CD14-positive monocyte (primary cell): Measurements from ENCODE around the gene TFIP11. TPM values are rescaled to one million over a fixed set of nuclear protein-coding genes. Genes with fewer than 3 reads are reported as not detected.

Source experiments
- DNase-seq, 3 donors: peaks; one replicate each; pipeline ENCODE4 v3.0.0-alpha.2; 2011 to 2022
- H2AFZ ChIP-seq: 2 replicates; pipeline ENCODE4 v1.6.0; 2012; ENCODE audit warnings: mild to moderate bottlenecking, low read depth, low read length, inconsistent platforms; ENCODE audit not compliant: insufficient read depth, poor library complexity, severe bottlenecking
- H3K27ac ChIP-seq, 2 donors: 1 replicate in 1 of 2; 2 replicates in 1 of 2; pipeline ENCODE4 v1.5.1; 2012 to 2013; ENCODE audit warnings: low read length in 2 of 2, control low read depth in 1 of 2, inconsistent platforms in 1 of 2, low read depth in 1 of 2, mild to moderate bottlenecking in 1 of 2
- H3K27me3 ChIP-seq, 2 donors: one replicate each; pipeline versions ENCODE4 v1.6.0 to v1.6.1; 2011 to 2013; ENCODE audit warnings: low read length in 2 of 2; ENCODE audit not compliant: control insufficient read depth in 2 of 2, insufficient read depth in 2 of 2
- H3K36me3 ChIP-seq, 2 donors: replicated peaks in 1 of 2; 1 replicate in 1 of 2; 2 replicates in 1 of 2; pipeline versions ENCODE4 v1.5.1 to v1.6.1; 2012 to 2013; ENCODE audit warnings: low read length in 2 of 2, control low read depth in 1 of 2, inconsistent platforms in 1 of 2, mild to moderate bottlenecking in 1 of 2; ENCODE audit not compliant: insufficient read depth in 2 of 2, control insufficient read depth in 1 of 2
- H3K4me1 ChIP-seq, 2 donors: 1 replicate in 1 of 2; 2 replicates in 1 of 2; pipeline versions ENCODE4 v1.5.1 to v1.6.1; 2012 to 2013; ENCODE audit warnings: low read length in 2 of 2, control low read depth in 1 of 2, inconsistent platforms in 1 of 2, mild to moderate bottlenecking in 1 of 2, moderate library complexity in 1 of 2; ENCODE audit not compliant: insufficient read depth in 2 of 2, control insufficient read depth in 1 of 2
- H3K4me2 ChIP-seq: replicated peaks from 2 replicates; pipeline ENCODE3; 2012; ENCODE audit warnings: low read length, moderate library complexity, mild to moderate bottlenecking; ENCODE audit not compliant: poor library complexity, severe bottlenecking; ENCODE audit errors: extremely low read depth
- H3K4me3 ChIP-seq, 3 experiments: fragments of 200-600 bp in 1 of 3; sonication (generic) in 1 of 3; replicated peaks in 1 of 3; 1 replicate in 2 of 3; 2 replicates in 1 of 3; pipeline ENCODE4 v1.5.1; 2011 to 2013; ENCODE audit warnings: low read length in 3 of 3, mild to moderate bottlenecking in 3 of 3, control low read depth in 2 of 3, low read depth in 2 of 3, inconsistent platforms in 1 of 3, moderate library complexity in 1 of 3
- H3K79me2 ChIP-seq: 2 replicates; pipeline ENCODE4 v1.6.0; 2012; ENCODE audit warnings: mild to moderate bottlenecking, control low read depth, inconsistent platforms, low read length, moderate library complexity; ENCODE audit not compliant: insufficient read depth
- H3K9ac ChIP-seq: 2 replicates; pipeline ENCODE4 v1.6.0; 2017; ENCODE audit warnings: low read length, mild to moderate bottlenecking; ENCODE audit not compliant: insufficient read depth, poor library complexity, severe bottlenecking
- H3K9me3 ChIP-seq, 2 donors: replicated peaks in 1 of 2; 1 replicate in 1 of 2; 2 replicates in 1 of 2; pipeline versions ENCODE4 v1.5.1 to v1.6.1; 2012 to 2013; ENCODE audit warnings: low read length in 2 of 2, control low read depth in 1 of 2; ENCODE audit not compliant: control insufficient read depth in 1 of 2, insufficient read depth in 1 of 2
- H4K20me1 ChIP-seq: 2 replicates; pipeline ENCODE4 v1.6.0; 2012; ENCODE audit warnings: mild to moderate bottlenecking, low read length, control low read depth, moderate library complexity; ENCODE audit not compliant: insufficient read depth
- H3K27ac Mint-ChIP-seq, 7 donors: one replicate each; pipeline ENCODE4 v1.8.0; 2020; ENCODE audit warnings: mild to moderate bottlenecking in 7 of 7, mixed read lengths in 7 of 7, moderate library complexity in 6 of 7, inconsistent platforms in 2 of 7
- H3K27me3 Mint-ChIP-seq, 3 donors: one replicate each; pipeline ENCODE4 v1.8.0; 2021 to 2022; ENCODE audit warnings: low read depth in 3 of 3, mild to moderate bottlenecking in 3 of 3, mixed read lengths in 3 of 3, moderate library complexity in 3 of 3, inconsistent platforms in 1 of 3
- H3K36me3 Mint-ChIP-seq, 2 donors: one replicate each; pipeline ENCODE4 v1.8.0; 2020; ENCODE audit warnings: mixed read lengths in 2 of 2, inconsistent platforms in 1 of 2, mild to moderate bottlenecking in 1 of 2
- H3K4me1 Mint-ChIP-seq: one replicate; pipeline ENCODE4 v1.8.0; 2020; ENCODE audit warnings: mild to moderate bottlenecking, mixed read lengths
- H3K4me3 Mint-ChIP-seq, 2 donors: one replicate each; pipeline ENCODE4 v1.8.0; 2020; ENCODE audit warnings: mild to moderate bottlenecking in 2 of 2, mixed read lengths in 2 of 2, moderate library complexity in 1 of 2
- H3K9me3 Mint-ChIP-seq, 7 donors: one replicate each; pipeline ENCODE4 v1.8.0; 2020 to 2022; ENCODE audit warnings: mixed read lengths in 7 of 7, mild to moderate bottlenecking in 6 of 7, moderate library complexity in 6 of 7, inconsistent platforms in 2 of 7
- WGBS: methylation state at CpG from one replicate; pipeline ENCODE4 v1.1.5; 2013; ENCODE audit warnings: missing lambda C conversion rate; ENCODE audit not compliant: insufficient coverage; 5-methylcytosine and 5-hydroxymethylcytosine counted together
- intact Hi-C, 2 donors: fragments of 100-400 bp; cut with micrococcal nuclease; formaldehyde crosslinking; loops; one replicate each; pipeline versions ENCODE4 v1.15.0 to v1.15.1; 2023
- polyA plus RNA-seq, 3 donors: library from polyadenylated mRNA; depleted of rRNA in 1 of 3; unstranded in 2 of 3; stranded (reverse) in 1 of 3; fragments of 300-500 nt in 2 of 3; fragments of >200 nt in 1 of 3; fragmentation: Illumina TruSeq in 2 of 3; gene quantifications; 1 replicate in 2 of 3; 2 replicates in 1 of 3; pipeline ENCODE4 v1.2.3, GENCODE V29; 2012 to 2021
- TF ChIP-seq, protein P1 (sequence below): fragments of 200-600 bp; IDR thresholded peaks from one replicate; pipeline ENCODE4 v1.8.0; 2022; ENCODE audit warnings: antibody characterized with exemption, mild to moderate bottlenecking

TFIP11 gene
- polyA plus RNA-seq, 3 donors, result 10.1 to 25.5 (median 19.8) TPM

DNA sequence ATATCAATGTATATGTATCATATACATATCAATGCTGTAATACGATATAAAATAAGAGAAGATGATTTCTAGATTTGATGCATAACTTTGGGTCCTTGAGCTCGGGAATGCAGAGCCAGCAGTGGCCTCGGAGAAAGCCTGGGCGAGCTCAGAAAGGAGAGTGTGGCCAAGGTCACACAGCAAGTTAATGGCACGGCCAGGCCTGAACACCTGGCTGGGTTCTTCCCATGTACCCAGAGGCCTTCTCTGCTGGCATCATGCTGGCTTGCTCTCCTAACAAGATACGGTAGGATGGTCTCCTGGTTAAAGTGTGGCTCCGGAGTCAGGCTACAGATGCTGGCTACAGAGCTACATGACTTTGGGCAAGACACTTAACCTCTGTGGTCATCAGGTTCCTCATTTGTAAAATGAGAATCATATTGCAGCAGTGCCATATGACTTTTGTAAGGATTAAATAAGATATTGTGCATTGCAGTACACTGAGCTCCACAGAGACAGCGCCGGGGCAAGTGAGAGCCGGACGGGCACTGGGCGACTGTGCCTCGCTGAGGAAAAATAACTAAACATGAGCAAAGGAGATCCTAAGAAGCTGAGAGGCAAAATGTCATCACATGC, 47.8 kb upstream of the TFIP11 start:
- Histone ChIP-seq H3K79me2 (peaks cover 88% of the 10 kb centered on the region), H3K9ac (no peak overlapping the region), H3K36me3 (peaks cover 12 to 38% of the 10 kb centered on the region in 2 donors), H3K27me3 (no peaks in the 10 kb centered on the region), H3K27ac (peak overlapping the region in 1 of 2 donors; percentile 48), H2AFZ (no peak overlapping the region), H4K20me1 (peaks cover 91% of the 10 kb centered on the region), H3K4me3 (no peak overlapping the region), H3K4me1 (peaks cover 9% of the 10 kb centered on the region in 2 donors), H3K9me3 (no peaks in the 10 kb centered on the region), H3K4me2 (no peak overlapping the region)
- H3K27me3 Mint-ChIP-seq, result peaks cover 0 to 2% (median 0%) of the 10 kb centered on the region in 3 donors
- intact Hi-C loops, result no loop called here
- H3K4me3 Mint-ChIP-seq, result no peak overlapping the region
- H3K27ac Mint-ChIP-seq, result peak overlapping the region in 5 of 7 donors; percentile 23 to 89 (median 76)
- H3K4me1 Mint-ChIP-seq, result peaks cover 14% of the 10 kb centered on the region
- TF ChIP-seq, protein P1, sequence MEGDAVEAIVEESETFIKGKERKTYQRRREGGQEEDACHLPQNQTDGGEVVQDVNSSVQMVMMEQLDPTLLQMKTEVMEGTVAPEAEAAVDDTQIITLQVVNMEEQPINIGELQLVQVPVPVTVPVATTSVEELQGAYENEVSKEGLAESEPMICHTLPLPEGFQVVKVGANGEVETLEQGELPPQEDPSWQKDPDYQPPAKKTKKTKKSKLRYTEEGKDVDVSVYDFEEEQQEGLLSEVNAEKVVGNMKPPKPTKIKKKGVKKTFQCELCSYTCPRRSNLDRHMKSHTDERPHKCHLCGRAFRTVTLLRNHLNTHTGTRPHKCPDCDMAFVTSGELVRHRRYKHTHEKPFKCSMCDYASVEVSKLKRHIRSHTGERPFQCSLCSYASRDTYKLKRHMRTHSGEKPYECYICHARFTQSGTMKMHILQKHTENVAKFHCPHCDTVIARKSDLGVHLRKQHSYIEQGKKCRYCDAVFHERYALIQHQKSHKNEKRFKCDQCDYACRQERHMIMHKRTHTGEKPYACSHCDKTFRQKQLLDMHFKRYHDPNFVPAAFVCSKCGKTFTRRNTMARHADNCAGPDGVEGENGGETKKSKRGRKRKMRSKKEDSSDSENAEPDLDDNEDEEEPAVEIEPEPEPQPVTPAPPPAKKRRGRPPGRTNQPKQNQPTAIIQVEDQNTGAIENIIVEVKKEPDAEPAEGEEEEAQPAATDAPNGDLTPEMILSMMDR, result no peak
- peaks cover 23 to 47% of the 10 kb centered on the region in 2 donors for H3K36me3 Mint-ChIP-seq
- peaks cover 0 to 1% (median 0%) of the 10 kb centered on the region in 7 donors for H3K9me3 Mint-ChIP-seq
- 63% methylated on average over 10 of the region's 13 CpGs for WGBS
- DNase-seq, result peak in 1 of 3 donors; percentile 16

DNA sequence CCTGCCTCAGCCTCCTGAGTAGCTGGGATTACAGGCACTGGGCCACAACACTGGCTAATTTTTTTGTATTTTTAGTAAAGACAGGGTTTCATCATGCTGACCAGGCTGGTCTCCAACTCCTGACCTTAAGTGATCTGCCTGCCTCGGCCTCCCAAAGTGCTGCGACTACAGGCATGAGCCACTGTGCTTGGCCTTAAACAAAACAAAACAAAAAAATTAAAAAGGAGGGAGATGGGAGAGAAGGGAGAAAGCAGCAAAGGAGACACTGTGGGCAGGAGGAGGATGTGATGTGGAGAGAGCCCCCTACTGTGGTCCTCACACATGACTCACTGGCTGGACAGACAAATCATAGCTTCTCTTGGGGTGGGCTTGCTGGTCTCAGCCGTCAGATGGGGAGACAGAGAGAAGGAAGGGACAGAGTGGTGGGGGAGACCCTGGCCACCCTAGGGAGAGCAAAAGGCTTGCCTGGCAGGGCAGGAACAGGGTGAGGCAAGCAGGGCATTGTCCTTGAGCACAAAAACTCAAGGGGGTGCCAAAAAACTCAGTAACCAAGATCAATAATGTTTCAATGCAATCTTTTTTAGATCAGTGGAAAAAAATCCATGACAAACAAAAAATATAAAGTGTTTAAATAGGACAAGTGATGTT, 46.1 kb upstream of the TFIP11 start:
- peaks cover 88% of the 10 kb centered on the region for H3K79me2 ChIP-seq
- no peak overlapping the region for H3K4me3 Mint-ChIP-seq
- H3K9me3 Mint-ChIP-seq, result peaks cover 0 to 1% (median 0%) of the 10 kb centered on the region in 7 donors
- H4K20me1 ChIP-seq, result peaks cover 91% of the 10 kb centered on the region
- peak overlapping the region in 5 of 7 donors; percentile 1 to 76 (median 64) for H3K27ac Mint-ChIP-seq
- intact Hi-C loops, result no loop called here
- H3K9ac ChIP-seq, result no peak overlapping the region
- no peak for DNase-seq
- peaks cover 3 to 24% of the 10 kb centered on the region in 2 donors for H3K36me3 ChIP-seq
- no peak overlapping the region for H3K4me2 ChIP-seq
- peak overlapping the region in 1 of 2 donors; percentile 14 for H3K27ac ChIP-seq
- H3K36me3 Mint-ChIP-seq, result peaks cover 10 to 31% of the 10 kb centered on the region in 2 donors
- H3K4me3 ChIP-seq, result no peak overlapping the region
- H3K4me1 ChIP-seq, result peaks cover 9% of the 10 kb centered on the region in 2 donors
- H3K4me1 Mint-ChIP-seq, result peaks cover 14% of the 10 kb centered on the region
- H2AFZ ChIP-seq, result no peak overlapping the region
- TF ChIP-seq, protein P1, result no peak
- no peaks in the 10 kb centered on the region for H3K27me3 ChIP-seq
- H3K9me3 ChIP-seq, result no peaks in the 10 kb centered on the region
- no peaks in the 10 kb centered on the region for H3K27me3 Mint-ChIP-seq
- 50% methylated on average over 1 of the region's 3 CpGs for WGBS
